ENCODE data around the gene CHRNA5.

The CHRNA5 gene

GRCh38 chr15:78640527-78641101 is 75.3 kb downstream of the CHRNA5 start:
- DNase-seq, result no peak

GRCh38 chr15:78641102-78641748 is 75.9 kb downstream of the CHRNA5 start, which contains the start of gene CHRNB4:
CHRNB4 (minus strand) TSS chr15:78641210; CDS start chr15:78641133, 77 bp downstream.
- DNase-seq, result peak; percentile 90

GRCh38 chr15:78641749-78642275 is 76.5 kb downstream of the CHRNA5 start:
- no peak for DNase-seq

GRCh38 chr15:78642331-78642730 is 77.0 kb downstream of the CHRNA5 start:
- no peak for DNase-seq

Measured in eye (tissue), 1 donor.